Umbilical cord (tissue), 2 donors: Measurements from ENCODE around the gene TTYH3. TPM values are rescaled to one million over a fixed set of nuclear protein-coding genes. Genes with fewer than 3 reads are reported as not detected.
"Not testable (repeated sequence)": the region's sequence is repeated elsewhere in the genome, so short reads cannot be mapped to it uniquely, and the experiment has no call there.

ENCODE experiments used
- DNase-seq: peaks from one replicate; pipeline ENCODE4 v3.0.0-alpha.2; 2015; ENCODE audit warnings: low spot score
- total RNA-seq: library from RNA; depleted of rRNA; stranded (reverse); fragments of >200 nt; gene quantifications from one replicate; pipeline ENCODE4 v1.2.3, GENCODE V29; 2014; ENCODE audit warnings: low replicate concordance; ENCODE audit not compliant: insufficient read depth

Gene TTYH3
- total RNA-seq, 1 donor from 2014 or later: 20.5 TPM

- DNase-seq: no peak
Observed at GRCh38 chr7:2662273-2663120, 30.7 kb downstream of the TTYH3 start.

DNA sequence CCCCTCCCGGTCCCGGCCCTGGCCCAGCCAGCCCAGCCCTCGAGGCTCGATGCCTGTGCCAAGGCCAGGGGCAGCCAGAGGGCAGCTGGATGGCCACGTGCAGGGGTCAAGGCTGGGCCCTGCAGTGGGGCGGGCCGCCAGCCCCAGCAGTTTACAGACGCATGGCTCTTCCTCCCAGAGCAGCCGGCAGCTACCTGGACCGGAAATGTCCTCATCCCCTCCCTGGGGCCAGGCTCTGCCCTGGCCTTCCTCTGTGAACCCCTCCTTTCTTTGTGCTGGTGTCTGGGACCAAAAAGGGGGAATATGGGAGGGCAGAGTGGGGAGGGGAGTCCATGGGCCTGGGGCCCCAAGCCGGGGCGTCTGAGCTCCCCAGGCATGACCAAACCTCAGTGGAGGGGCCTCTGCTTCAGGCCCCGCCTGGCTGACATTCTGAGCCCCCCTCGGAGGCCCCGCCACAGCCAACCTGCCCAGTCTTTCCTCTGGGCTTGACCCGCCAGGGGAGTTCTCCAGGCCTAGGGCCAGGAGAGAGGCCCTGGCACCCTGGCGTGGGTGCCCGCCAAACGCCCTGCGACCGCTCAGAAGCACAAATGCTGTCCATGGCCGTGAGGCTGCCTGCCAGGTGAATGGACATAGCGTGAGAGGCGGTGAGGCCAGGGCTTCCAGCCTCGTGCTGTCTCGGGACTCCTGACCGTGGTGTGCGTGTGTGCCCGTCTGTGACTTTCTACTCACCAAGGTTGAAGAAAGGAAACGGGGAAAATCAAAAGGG is 31.5 kb downstream of the TTYH3 start:
- DNase-seq: no peak

DNA sequence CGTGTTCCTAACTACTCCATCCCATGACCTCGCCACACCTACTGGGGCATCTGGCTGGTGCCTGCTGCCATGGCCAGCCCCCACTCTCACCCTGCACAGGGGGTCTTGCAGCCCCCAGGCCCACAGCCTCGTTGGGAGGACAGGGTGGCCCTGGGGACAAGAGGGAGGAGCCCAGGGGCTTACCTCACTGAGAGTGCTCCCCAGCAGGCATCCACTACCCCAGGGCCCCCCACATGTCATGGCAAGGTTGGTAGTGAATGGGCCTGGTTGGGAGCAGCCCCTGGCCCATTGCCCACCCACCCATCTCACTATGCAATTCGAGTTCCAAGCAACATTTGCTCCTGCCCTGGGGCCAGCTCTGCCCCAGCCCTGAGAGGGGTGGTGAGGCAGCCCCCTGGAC is 32.2 kb downstream of the TTYH3 start:
- DNase-seq: no peak

GRCh38 chr7:2665359-2665791 is 33.6 kb downstream of the TTYH3 start:
- DNase-seq: no peak

DNA sequence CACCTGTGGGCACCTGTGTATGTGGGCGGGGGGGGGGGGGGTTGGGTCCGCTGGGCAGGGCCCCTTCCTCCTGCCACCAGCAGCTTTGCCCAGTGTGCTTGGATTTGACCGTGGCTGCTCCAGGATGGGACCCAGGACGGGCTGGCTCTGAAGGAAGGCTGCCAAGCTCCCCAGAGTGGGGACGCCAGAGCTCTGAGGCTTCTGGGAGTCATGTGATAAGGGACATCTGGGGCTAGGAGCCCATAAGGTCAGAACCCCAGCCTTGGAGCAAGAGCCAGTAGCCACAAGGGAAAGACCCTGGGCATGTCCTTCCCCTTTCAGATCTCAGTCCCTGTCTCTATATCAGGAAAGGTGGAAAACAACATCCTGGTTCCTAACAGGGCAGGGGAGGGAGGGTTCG is 34.4 kb downstream of the TTYH3 start:
- DNase-seq: no peak

DNA sequence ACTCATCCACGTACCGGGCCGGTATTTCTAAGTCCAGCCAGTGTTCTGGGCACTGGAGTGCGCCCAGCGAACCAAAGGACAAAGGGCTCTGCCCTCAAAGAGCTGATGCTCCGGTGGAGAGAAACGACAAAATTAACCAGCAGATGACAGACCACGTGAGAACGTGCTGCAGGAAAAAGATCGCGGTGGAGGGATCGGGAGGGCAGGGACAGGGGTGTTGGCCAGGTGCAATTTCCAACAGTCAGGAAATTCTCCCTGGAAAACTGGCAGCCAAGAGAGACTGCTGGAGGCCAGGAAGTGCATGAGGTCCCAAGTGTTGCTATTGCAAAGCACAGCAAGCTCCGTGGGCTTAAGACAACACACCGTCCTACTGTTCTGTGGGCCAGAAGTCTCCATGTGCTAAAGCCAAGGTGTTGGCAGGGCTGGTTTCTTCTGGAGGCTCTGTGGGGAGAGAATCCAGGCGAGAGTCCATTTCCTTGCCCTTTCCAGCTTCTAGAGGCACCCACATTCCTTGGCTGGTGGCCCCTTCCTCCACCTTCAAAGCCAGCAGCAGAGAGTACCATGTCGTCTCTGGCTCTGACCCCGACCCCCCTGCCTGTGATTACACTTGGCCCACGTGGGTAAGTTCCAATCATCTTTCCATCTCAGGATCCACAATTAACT is 34.9 kb downstream of the TTYH3 start:
- DNase-seq: no peak

DNA sequence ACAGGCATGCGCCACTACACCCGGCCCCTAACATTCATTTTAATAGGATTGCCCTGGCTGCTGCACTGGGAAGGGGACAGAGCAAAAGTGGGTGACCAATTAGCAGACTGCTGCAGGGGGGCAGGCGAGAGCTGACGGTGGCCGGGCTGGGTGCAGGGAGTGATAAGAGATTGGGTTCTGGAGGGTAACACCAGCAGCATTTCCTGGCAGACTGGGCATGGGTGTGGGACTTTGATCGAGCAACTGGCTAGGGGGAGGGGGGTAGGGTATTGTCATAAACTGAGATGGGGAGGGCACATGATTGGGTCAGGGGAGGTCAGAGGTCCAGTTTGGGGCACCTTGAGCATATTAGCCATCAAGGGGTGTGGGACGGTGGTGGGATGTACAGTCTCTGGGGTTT is 36.1 kb downstream of the TTYH3 start:
- no peak for DNase-seq

GRCh38 chr7:2668401-2668800 is 36.6 kb downstream of the TTYH3 start:
- DNase-seq: no peak

DNA sequence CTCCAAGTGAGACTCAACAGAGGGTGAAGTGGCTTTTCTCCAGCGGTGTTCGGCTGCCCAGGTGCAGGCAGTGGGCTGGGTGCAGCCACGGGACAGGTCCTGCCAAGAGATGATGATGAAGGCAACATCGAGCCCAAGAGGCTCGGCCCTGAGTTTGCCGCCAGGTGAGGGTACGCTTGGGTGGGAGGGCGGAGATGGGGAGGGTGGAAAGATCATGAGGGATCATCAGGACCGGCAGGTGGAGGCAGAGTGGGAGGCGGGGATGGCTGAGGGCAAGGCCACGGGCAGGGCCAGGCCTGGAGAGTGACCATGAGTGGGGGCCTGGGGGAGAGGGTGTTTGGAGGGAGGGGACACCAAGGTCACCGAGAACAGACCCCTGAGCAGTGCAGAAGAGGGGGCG is 38.4 kb downstream of the TTYH3 start:
- DNase-seq: no peak

DNA sequence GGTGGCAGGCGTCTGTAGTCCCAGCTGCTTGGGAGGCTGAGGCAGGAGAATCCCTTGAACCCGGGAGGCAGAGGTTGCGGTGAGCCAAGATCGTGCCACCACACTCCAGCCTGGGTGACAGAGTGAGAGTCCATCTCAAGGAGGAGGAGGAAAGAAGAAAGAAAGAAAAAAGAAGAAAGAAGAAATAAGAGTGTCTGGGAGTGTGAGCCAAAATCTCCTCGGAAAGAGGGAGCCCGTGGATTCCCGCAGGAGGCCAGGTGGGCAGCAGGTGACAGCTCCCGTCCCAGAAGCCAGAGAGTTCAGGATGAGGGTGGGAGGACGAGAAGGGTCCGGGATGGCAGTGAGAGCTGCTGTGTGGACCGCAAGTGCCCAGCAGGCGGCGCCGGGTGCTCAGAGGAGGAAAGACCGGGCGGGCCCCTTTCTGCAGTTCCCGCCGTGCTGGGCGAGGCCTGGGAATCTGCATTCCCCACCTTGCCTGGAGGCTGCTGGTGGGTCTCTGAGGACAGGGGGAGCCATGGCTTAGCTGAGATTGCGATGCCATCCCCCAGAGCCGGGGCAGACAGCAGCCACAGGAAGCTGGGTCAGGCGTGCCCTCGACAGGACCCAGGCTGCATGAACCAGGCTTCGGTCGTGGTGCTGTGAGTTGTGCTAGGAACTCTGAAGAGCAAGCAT is 39.1 kb downstream of the TTYH3 start:
- DNase-seq: peak; percentile 47

DNA sequence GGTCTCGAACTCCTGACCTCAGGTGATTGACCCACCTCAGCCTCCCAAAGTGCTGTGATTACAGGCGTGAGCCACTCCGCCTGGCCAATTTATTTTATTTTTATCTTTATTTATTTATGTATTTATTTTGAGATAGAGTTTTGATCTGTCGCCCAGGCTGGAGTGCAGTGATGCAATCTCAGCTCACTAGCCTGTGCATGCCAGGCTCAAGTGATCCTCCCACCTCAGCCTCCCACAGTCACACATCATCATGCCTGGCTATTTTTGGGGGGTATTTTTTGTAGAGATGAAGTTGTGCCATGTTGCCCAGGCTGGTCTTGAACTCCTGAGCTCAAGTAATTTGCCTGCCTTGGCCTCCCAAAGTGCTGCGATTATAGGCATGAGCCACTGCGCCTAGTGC is 41.4 kb downstream of the TTYH3 start:
- not testable (repeated sequence) for DNase-seq

GRCh38 chr7:2673934-2674333 is 42.1 kb downstream of the TTYH3 start:
- DNase-seq: no peak

- DNase-seq: no peak
Observed at GRCh38 chr7:2675256-2675764, 43.5 kb downstream of the TTYH3 start.

- DNase-seq: not testable (repeated sequence)
Observed at GRCh38 chr7:2676576-2676975, 44.8 kb downstream of the TTYH3 start.

DNA sequence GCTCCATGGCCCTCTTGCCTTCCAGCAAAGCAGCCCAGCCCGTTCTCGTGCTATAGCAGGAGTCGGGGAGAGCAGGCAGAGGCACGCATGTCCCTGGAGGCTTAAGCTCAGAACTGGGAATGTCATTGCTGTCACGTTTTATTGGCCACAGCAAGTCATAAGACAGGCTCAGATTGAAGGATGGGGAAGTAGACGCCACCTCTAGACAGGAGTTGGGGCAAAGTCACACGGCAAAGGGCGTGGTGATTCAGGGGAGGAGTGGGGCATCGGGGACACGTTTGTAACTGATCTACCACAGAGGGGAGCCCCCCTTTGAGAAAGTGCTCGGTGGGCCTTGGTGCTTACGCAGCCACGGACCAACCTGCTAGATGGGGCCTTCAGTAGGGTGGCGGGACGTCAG is 46.7 kb downstream of the TTYH3 start:
- DNase-seq: not testable (repeated sequence)

DNA sequence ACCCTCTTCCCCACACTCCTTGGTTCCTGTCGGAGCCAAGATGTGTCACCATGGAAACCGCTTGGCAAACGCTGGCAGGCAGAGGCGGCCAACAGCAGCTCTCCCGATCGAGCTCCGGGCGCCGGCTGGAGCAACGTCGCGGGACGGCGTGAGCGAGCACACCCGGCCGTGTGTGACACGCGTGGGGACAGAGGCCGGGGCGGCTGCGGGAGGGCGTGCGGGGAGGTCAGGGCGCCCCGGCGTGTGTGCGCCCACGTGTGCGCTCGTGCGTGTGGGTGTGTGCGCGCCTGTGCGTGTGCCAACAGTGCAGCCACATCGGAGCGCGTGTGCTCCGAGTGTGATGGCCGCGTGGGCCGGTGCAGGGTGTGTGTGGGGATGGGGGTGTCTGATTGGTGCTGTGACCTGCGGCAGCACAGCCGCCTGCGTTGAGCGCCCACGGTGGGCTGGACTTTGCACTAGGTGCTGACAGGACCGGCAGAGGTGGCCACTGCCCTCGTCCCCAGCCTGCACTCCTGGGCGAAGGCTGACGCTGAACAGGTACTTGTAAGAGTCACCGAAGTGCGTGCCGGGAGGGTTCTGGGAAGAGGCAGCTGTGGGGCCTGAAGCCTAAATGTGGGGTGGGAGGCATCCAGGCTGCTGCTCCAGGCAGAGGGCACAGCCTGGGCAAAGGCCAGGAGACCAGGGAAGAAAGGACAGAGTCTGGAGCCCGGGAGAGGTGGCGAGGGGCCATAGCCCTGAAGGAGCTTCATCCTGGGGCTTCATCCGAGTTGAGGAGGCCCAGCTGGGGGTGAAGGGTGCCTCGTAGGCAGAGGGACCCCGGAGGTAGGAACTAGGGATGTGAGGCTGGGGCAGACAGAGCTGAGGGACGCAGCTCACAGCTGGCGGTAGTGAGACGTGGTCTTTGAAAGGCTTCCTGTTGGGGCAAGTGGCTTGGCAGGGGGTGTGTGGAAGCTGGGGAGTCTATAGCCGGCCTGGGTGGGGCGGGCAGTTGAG is 47.6 kb downstream of the TTYH3 start:
- DNase-seq: not testable (repeated sequence)

- DNase-seq: no peak
Observed at GRCh38 chr7:2680256-2680655, 48.5 kb downstream of the TTYH3 start.

DNA sequence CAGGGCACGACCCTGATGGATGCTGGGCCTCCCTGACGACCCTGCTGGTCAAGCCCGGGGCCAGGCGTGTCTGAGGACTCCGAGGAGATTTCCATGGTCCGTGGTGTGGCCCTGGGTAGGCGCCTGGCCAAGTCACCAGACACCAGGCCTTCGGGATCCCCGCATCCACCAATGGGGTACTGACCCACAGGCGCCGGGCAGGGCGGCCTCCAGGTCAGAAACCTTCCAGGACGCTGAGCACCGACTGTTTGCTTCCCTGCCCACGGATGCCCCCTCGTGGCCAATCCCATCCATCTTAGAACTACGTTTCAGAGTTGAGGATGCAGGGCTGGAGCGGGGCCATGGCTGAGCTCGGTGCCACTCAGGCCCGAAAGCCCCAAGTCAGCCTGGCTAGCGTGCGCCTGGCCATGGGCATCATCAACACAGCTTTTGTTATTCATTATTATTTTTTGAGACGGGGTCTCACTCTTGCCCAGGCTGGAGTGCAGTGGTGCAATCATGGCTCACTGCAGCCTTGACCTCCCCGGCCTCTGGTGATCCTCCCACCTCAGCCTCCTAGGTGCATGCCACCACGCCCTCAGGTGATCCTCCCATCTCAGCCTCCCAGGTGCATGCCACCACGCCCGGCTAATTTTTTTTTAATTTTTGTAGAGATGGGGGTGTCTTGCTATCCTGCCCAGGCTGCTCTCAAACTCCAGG is 49.2 kb downstream of the TTYH3 start:
- peak; percentile 62 for DNase-seq

DNA sequence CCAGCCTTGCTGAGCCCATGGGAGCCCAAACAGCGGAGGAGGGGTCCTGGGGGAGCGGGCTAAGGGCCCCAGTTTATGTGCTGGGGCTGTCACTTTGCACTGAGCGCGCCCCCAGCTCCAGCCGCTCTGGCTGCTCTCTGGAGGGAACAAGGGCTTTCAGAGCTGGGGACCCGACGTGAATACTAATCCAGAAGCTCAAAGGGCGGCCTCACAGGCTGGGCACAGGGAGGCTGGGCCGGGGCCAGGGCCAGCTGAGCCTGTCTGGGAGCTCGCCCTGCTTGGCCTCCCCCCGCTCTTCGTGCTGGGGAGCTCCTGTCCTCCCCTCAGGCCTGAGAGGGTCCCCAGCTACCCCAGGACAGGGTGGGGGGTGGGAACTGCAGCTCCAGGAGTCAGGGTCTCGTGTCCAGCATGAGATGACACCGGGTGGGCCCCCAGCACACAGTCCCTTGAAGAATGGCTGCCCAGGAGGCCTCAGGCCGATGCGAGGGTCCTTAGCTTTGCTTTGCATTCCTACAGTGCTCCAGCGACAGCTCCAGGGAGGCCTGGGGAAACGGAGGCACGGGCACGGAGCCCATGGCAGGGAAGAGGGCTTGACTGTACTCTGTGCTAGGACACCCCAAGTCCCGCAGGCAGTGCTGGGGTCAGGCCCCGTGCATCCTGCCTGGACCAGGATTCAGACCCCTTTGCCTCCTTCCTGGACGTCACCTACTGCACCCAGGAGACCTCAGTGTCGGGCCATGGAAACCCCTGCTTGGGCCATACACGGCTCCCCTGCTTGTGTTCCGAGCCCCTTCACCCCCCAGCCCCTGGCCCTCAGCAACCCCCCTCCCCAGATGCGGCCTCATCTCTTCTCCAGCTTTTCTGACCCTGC is 50.4 kb downstream of the TTYH3 start:
- DNase-seq: no peak
